Keratinocyte (primary cell): ENCODE data around the gene PHF12.

Source experiments
- EZH2 ChIP-seq: IDR thresholded peaks from one replicate; pipeline ENCODE4 v1.6.1; 2012; ENCODE audit warnings: inconsistent platforms, mild to moderate bottlenecking, low read length, moderate library complexity
- TF ChIP-seq, protein P1 (sequence below), 3 experiments: IDR thresholded peaks in 1 of 3; conservative IDR thresholded peaks in 1 of 3; optimal IDR thresholded peaks in 1 of 3; 2 replicates in 2 of 3; 3 replicates in 1 of 3; pipeline versions ENCODE3 to v1.5.1; 2011; ENCODE audit warnings: low read length in 3 of 3, mild to moderate bottlenecking in 3 of 3, moderate library complexity in 2 of 3, control low read depth in 1 of 3, inconsistent platforms in 1 of 3; ENCODE audit not compliant: insufficient read depth in 2 of 3; ENCODE audit errors: extremely low read depth in 1 of 3

DNA sequence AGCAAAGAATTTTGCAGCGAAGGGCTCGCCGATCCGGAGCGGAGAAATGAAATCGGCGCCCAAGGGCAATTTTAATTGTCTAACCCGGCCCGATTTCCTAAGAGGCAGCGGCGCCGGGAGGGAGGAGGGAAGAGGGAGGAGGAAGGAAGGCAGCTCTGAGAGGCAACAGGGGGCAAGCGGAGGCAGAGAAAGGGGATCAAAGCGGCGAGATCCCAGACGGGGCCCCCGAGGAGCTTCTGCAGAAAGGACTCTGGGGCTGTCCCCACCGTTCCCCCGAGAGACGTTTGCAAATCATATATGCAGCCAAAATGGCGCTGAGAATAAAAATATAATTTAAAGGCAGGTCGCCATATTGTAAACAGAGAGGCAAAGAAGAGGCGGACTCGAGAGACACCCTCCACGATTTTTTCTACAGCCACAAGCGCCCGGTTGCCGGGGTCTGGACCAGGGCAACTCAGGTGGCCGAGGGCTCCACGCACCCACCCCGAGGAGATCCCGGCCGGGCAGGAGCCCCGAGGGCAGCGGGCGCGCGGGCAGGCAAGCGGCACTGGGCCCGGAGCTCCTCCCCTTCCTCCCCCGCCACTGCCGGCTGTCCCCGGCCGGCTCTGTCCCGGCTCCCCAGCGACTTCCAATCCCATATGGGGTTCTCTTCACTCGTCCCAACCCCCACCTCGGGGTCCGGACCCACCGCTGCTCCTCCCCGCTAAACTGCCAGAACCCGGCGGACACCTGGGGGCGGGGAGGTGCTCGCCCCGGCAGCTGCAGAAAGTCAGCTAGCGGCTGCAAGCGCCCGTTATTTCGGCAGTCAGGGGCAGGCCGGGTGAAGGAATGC is 1.9 kb downstream of the PHF12 start:
- TF ChIP-seq, protein P1, sequence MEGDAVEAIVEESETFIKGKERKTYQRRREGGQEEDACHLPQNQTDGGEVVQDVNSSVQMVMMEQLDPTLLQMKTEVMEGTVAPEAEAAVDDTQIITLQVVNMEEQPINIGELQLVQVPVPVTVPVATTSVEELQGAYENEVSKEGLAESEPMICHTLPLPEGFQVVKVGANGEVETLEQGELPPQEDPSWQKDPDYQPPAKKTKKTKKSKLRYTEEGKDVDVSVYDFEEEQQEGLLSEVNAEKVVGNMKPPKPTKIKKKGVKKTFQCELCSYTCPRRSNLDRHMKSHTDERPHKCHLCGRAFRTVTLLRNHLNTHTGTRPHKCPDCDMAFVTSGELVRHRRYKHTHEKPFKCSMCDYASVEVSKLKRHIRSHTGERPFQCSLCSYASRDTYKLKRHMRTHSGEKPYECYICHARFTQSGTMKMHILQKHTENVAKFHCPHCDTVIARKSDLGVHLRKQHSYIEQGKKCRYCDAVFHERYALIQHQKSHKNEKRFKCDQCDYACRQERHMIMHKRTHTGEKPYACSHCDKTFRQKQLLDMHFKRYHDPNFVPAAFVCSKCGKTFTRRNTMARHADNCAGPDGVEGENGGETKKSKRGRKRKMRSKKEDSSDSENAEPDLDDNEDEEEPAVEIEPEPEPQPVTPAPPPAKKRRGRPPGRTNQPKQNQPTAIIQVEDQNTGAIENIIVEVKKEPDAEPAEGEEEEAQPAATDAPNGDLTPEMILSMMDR (optimal IDR thresholded peaks at IDR 0.05 in 1 of 3, IDR thresholded peaks at IDR 0.05 in 1 of 3, conservative IDR thresholded peaks at IDR 0.05 in 1 of 3; ENCODE audit: extremely low read depth in 1 of 3, insufficient read depth in 2 of 3, low read length in 3 of 3), result no peak
- no peak for TF ChIP-seq EZH2
